Measurements from ENCODE around the gene EVI5. TPM values are rescaled to one million over a fixed set of nuclear protein-coding genes. Genes with fewer than 3 reads are reported as not detected.

EVI5 gene
- total and polyA plus RNA-seq, 2 experiments from 2014 or later, result 24.9 to 29.0 TPM

DNA sequence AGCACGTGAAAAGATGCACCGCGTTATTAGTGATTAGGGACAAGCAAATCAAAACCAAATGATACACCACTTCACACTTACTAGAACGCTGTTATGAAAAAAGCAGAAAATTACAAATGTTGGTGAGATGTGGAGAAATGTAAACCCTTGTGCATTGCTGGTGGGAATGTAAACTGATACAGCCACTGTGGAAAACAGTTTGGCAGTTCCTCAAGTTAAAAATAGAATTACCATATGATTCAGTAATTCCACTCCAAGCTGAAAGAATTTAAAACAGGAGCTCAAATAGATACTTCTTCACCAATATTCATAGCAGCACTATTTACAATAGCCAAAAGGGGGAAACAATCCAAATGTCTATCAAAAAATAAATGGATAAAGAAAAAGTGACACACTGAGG is 10.3 kb upstream of the EVI5 start:
- no peaks in the 10 kb centered on the region for H3K4me1 ChIP-seq (ENCODE audit: insufficient read depth)
- no peak overlapping the region for H3K27ac ChIP-seq
- no peaks in the 10 kb centered on the region for H4K20me1 ChIP-seq (ENCODE audit: insufficient read depth, poor library complexity, severe bottlenecking)
- WGBS (ENCODE audit: low lambda C conversion rate, missing lambda C conversion rate), result 90% methylated on average over 4 of the region's 4 CpGs
- H3K4me2 ChIP-seq, result no peak overlapping the region
- H3K36me3 ChIP-seq (replicated peaks; ENCODE audit: insufficient read depth, low read depth), result no peaks in the 10 kb centered on the region
- H3K9me3 ChIP-seq (ENCODE audit: low read depth), result no peaks in the 10 kb centered on the region
- H3K79me2 ChIP-seq, result no peaks in the 10 kb centered on the region
- TF ChIP-seq EZH2phosphoT487 (IDR thresholded peaks at IDR 0.05; ENCODE audit: low read depth, severe bottlenecking, unreplicated experiment), result no peak
- TF ChIP-seq, protein P1, sequence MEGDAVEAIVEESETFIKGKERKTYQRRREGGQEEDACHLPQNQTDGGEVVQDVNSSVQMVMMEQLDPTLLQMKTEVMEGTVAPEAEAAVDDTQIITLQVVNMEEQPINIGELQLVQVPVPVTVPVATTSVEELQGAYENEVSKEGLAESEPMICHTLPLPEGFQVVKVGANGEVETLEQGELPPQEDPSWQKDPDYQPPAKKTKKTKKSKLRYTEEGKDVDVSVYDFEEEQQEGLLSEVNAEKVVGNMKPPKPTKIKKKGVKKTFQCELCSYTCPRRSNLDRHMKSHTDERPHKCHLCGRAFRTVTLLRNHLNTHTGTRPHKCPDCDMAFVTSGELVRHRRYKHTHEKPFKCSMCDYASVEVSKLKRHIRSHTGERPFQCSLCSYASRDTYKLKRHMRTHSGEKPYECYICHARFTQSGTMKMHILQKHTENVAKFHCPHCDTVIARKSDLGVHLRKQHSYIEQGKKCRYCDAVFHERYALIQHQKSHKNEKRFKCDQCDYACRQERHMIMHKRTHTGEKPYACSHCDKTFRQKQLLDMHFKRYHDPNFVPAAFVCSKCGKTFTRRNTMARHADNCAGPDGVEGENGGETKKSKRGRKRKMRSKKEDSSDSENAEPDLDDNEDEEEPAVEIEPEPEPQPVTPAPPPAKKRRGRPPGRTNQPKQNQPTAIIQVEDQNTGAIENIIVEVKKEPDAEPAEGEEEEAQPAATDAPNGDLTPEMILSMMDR (IDR thresholded peaks at IDR 0.05; ENCODE audit: poor library complexity), result no peak
- H3K4me3 ChIP-seq, result no peak overlapping the region
- DNase-seq (ENCODE audit: low spot score), result no peak
- no peaks in the 10 kb centered on the region for H3K27me3 ChIP-seq
- no peak overlapping the region for H2AFZ ChIP-seq
- H3K9me2 ChIP-seq (replicated peaks; ENCODE audit: insufficient read depth), result no peaks in the 10 kb centered on the region

DNA sequence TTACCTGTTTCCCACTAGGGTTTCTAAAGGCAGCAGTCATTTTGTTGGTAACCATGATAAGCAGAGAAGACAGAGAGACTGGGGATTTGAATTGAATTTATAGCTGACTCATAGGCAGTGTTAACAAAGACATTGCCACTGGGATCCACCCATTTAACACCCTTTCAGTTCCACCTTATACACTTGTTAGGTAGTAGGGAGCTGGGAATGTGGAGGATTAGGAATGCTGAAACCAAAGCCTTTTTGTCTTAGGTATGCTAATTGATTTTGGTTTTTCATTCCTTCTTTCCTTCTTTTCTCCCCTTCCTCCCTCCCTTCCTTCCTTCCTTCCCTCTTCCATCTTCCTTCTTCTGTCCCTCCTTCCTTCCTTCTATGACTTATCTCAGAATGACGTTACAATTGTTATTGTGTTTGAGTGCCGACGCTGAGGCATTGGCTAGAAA is 7.5 kb upstream of the EVI5 start:
- 72% methylated on average over 3 of the region's 3 CpGs for WGBS (ENCODE audit: low lambda C conversion rate, missing lambda C conversion rate)
- DNase-seq (ENCODE audit: low spot score), result no peak
- no peak overlapping the region for H3K27ac ChIP-seq

DNA sequence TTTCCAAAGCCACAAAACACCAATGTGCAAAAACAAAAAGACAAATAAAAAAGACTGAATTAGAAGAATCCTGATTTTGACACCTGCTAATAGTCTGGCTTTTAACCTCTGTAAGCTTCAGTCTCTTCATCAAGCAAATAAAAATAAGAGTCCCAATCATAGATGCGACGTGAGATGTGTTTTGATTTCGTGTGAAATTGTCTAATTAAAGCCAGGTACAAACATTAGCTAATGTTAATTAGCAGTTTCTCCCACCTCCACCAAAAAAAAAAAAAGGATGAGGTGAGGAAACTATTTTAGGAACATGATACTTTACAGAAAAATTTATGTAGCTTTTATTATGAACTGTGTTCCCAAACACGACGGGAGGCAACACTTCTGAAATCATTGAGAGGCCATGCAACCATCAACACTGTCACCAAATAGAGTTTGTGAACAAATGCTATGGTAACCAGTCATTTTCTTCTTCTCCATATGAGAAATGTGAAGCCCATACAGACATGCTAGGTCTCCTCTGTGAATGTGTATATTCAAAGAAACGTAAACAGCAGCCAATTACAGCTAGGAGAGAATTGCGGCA is 6.7 kb upstream of the EVI5 start:
- no peak for TF ChIP-seq EZH2phosphoT487 (IDR thresholded peaks at IDR 0.05; ENCODE audit: low read depth, severe bottlenecking, unreplicated experiment)
- TF ChIP-seq EZH2 (IDR thresholded peaks at IDR 0.05; ENCODE audit: borderline replicate concordance), result no peak
- TF ChIP-seq, protein P1 (IDR thresholded peaks at IDR 0.05; ENCODE audit: poor library complexity), result no peak
- no peaks in the 10 kb centered on the region for H3K4me1 ChIP-seq (ENCODE audit: insufficient read depth)
- WGBS (ENCODE audit: low lambda C conversion rate, missing lambda C conversion rate), result 36% methylated on average over 7 of the region's 7 CpGs
- no peaks in the 10 kb centered on the region for H4K20me1 ChIP-seq (ENCODE audit: insufficient read depth, poor library complexity, severe bottlenecking)
- no peaks in the 10 kb centered on the region for H3K9me3 ChIP-seq (ENCODE audit: low read depth)
- no peak overlapping the region for H3K4me3 ChIP-seq
- no peaks in the 10 kb centered on the region for H3K36me3 ChIP-seq (replicated peaks; ENCODE audit: insufficient read depth, low read depth)
- H3K27ac ChIP-seq, result no peak overlapping the region
- H3K79me2 ChIP-seq, result no peaks in the 10 kb centered on the region
- no peak overlapping the region for H2AFZ ChIP-seq
- DNase-seq (ENCODE audit: low spot score), result no peak
- no peaks in the 10 kb centered on the region for H3K9me2 ChIP-seq (replicated peaks; ENCODE audit: insufficient read depth)
- no peak overlapping the region for H3K4me2 ChIP-seq
- H3K27me3 ChIP-seq, result no peaks in the 10 kb centered on the region

More for the DNA sequence above, 7.5 kb upstream of the EVI5 start:
- H3K9me2 ChIP-seq (replicated peaks; ENCODE audit: insufficient read depth), result no peaks in the 10 kb centered on the region
- H3K9me3 ChIP-seq (ENCODE audit: low read depth), result no peaks in the 10 kb centered on the region
- no peaks in the 10 kb centered on the region for H3K79me2 ChIP-seq
- TF ChIP-seq EZH2phosphoT487 (IDR thresholded peaks at IDR 0.05; ENCODE audit: low read depth, severe bottlenecking, unreplicated experiment) (no peak), EZH2 (IDR thresholded peaks at IDR 0.05; ENCODE audit: borderline replicate concordance) (no peak)
- TF ChIP-seq, protein P1 (IDR thresholded peaks at IDR 0.05; ENCODE audit: poor library complexity), result no peak
- no peaks in the 10 kb centered on the region for H3K27me3 ChIP-seq
- H3K4me3 ChIP-seq, result no peak overlapping the region
- H2AFZ ChIP-seq, result no peak overlapping the region
- no peaks in the 10 kb centered on the region for H3K36me3 ChIP-seq (replicated peaks; ENCODE audit: insufficient read depth, low read depth)
- H3K4me1 ChIP-seq (ENCODE audit: insufficient read depth), result no peaks in the 10 kb centered on the region
- H4K20me1 ChIP-seq (ENCODE audit: insufficient read depth, poor library complexity, severe bottlenecking), result no peaks in the 10 kb centered on the region
- H3K4me2 ChIP-seq, result no peak overlapping the region

Measured in hepatocyte (in vitro differentiated cells).